Keratinocyte (primary cell): ENCODE results near the gene DYNLT1. TPM values are rescaled to one million over a fixed set of nuclear protein-coding genes. Genes with fewer than 3 reads are reported as not detected.

Experiments used
- DNase-seq: peaks from one replicate; pipeline ENCODE4 v3.0.0-alpha.2; 2011; ENCODE audit warnings: low read depth, missing footprints, low spot score
- FAIRE-seq: peaks from 2 replicates; lab custom pipeline; 2011; peaks lifted over from hg19 to GRCh38; lab: Jason Lieb, UNC
- H2AFZ ChIP-seq: 2 replicates; pipeline ENCODE4 v1.6.0; 2012; ENCODE audit warnings: low read length, control low read depth, inconsistent platforms; ENCODE audit not compliant: control insufficient read depth
- H3K27ac ChIP-seq: 2 replicates; pipeline ENCODE4 v1.5.1; 2011; ENCODE audit warnings: low read length; ENCODE audit not compliant: control insufficient read depth, insufficient read depth
- H3K27me3 ChIP-seq: 3 replicates; pipeline ENCODE4 v1.6.0; 2011; ENCODE audit warnings: low read length; ENCODE audit not compliant: control insufficient read depth, insufficient read depth; ENCODE audit errors: extremely low read depth
- H3K36me3 ChIP-seq, 2 experiments: 2 replicates in 1 of 2; 3 replicates in 1 of 2; pipeline ENCODE4 v1.5.1; 2011; ENCODE audit warnings: low read length in 2 of 2, mild to moderate bottlenecking in 1 of 2; ENCODE audit not compliant: control insufficient read depth in 2 of 2, insufficient read depth in 2 of 2; ENCODE audit errors: extremely low read depth in 1 of 2
- H3K4me1 ChIP-seq: 3 replicates; pipeline ENCODE4 v1.5.1; 2011; ENCODE audit warnings: low read length; ENCODE audit not compliant: control insufficient read depth, insufficient read depth; ENCODE audit errors: extremely low read depth
- H3K4me2 ChIP-seq: 3 replicates; pipeline ENCODE4 v1.6.0; 2011; ENCODE audit warnings: low read depth, low read length; ENCODE audit not compliant: control insufficient read depth, insufficient read depth; ENCODE audit errors: extremely low read depth
- H3K4me3 ChIP-seq, 3 experiments: fragments of 200-600 bp in 1 of 3; sonication (generic) in 1 of 3; 2 replicates in 2 of 3; 3 replicates in 1 of 3; pipeline ENCODE4 v1.5.1; 2011 to 2016; ENCODE audit warnings: low read length in 3 of 3, mild to moderate bottlenecking in 3 of 3, control low read depth in 2 of 3, inconsistent platforms in 1 of 3, low read depth in 1 of 3, mixed read lengths in 1 of 3, mixed run types in 1 of 3, moderate library complexity in 1 of 3; ENCODE audit not compliant: control insufficient read depth in 2 of 3, insufficient read depth in 2 of 3; ENCODE audit errors: extremely low read depth in 1 of 3
- H3K79me2 ChIP-seq: 2 replicates; pipeline ENCODE4 v1.6.0; 2012; ENCODE audit warnings: low read length; ENCODE audit not compliant: control insufficient read depth, insufficient read depth
- H3K9ac ChIP-seq: 3 replicates; pipeline ENCODE4 v1.6.0; 2011; ENCODE audit warnings: low read length; ENCODE audit not compliant: control insufficient read depth, insufficient read depth; ENCODE audit errors: extremely low read depth
- H3K9me1 ChIP-seq: 3 replicates; pipeline ENCODE4 v1.6.0; 2011; ENCODE audit warnings: low read length; ENCODE audit not compliant: control insufficient read depth, insufficient read depth; ENCODE audit errors: extremely low read depth
- H3K9me3 ChIP-seq: 2 replicates; pipeline ENCODE4 v1.5.1; 2012; ENCODE audit warnings: low read depth, low read length; ENCODE audit not compliant: control insufficient read depth
- H4K20me1 ChIP-seq: 3 replicates; pipeline ENCODE4 v1.6.0; 2011; ENCODE audit warnings: low read length; ENCODE audit not compliant: control insufficient read depth, insufficient read depth; ENCODE audit errors: extremely low read depth
- EZH2 ChIP-seq: IDR thresholded peaks from one replicate; pipeline ENCODE4 v1.6.1; 2012; ENCODE audit warnings: inconsistent platforms, mild to moderate bottlenecking, low read length, moderate library complexity
- dilution Hi-C: fragments of 300-500 bp; cut with MboI; formaldehyde crosslinking; loops from one replicate; pipeline ENCODE4 v1.7.0; 2020; ENCODE audit warnings: low sequenced_read_pairs; ENCODE audit not compliant: extremely low pct_ligation_motif_present
- polyA plus RNA-seq, 5 experiments: library from polyadenylated mRNA; depleted of rRNA in 3 of 5; stranded (reverse) in 3 of 5; stranded (forward) in 1 of 5; unstranded in 1 of 5; fragments of >200 nt; gene quantifications; 1 replicate in 1 of 5; 2 replicates in 3 of 5; 3 replicates in 1 of 5; pipeline versions ENCODE4 v1.2.1 to v1.2.3, GENCODE V29; 2011 to 2012; ENCODE audit warnings: missing spikeins in 2 of 5, low read depth in 1 of 5, low replicate concordance in 1 of 5
- TF ChIP-seq, protein P1 (sequence below), 3 experiments: IDR thresholded peaks in 1 of 3; conservative IDR thresholded peaks in 1 of 3; optimal IDR thresholded peaks in 1 of 3; 2 replicates in 2 of 3; 3 replicates in 1 of 3; pipeline versions ENCODE3 to v1.5.1; 2011; ENCODE audit warnings: low read length in 3 of 3, mild to moderate bottlenecking in 3 of 3, moderate library complexity in 2 of 3, control low read depth in 1 of 3, inconsistent platforms in 1 of 3; ENCODE audit not compliant: insufficient read depth in 2 of 3; ENCODE audit errors: extremely low read depth in 1 of 3

Gene DYNLT1
- polyA plus RNA-seq, 1 donor (not counting 4 experiments of a cell fraction or from before 2014, with no cell fraction given) = 354 TPM

DNA sequence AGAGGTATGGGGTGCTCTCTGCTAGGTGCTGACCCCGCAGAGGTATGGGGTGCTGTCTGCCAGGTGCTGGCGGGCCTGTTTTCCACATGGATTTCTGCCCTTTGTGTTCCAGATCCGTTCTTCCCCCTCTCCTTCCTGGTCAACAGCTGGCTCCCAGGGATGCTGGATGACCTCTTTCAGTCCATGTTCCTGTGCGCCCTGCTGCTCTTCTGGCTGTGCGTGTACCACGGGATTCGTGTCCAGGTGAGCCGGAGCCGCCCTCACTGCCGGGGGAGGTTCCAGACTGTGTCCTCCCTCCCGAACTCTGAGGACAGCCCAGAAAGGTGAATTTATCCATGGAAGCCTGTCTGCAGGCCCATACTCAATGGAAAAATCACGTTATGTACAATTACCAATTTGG is 36.3 kb downstream of the DYNLT1 start:
- Histone ChIP-seq H3K4me3 (no peak overlapping the region), H3K4me1 (no peaks in the 10 kb centered on the region), H3K36me3 (peaks cover 37 to 50% of the 10 kb centered on the region in 2 experiments), H3K9ac (no peak overlapping the region), H3K9me1 (no peaks in the 10 kb centered on the region), H3K9me3 (no peaks in the 10 kb centered on the region), H3K27ac (no peak overlapping the region), H3K4me2 (no peak overlapping the region), H3K27me3 (no peaks in the 10 kb centered on the region), H2AFZ (no peak overlapping the region), H3K79me2 (peaks cover 5% of the 10 kb centered on the region), H4K20me1 (no peaks in the 10 kb centered on the region)
- no peak for DNase-seq
- dilution Hi-C loops = no loop called here
- FAIRE-seq = no peak
- TF ChIP-seq, protein P1, sequence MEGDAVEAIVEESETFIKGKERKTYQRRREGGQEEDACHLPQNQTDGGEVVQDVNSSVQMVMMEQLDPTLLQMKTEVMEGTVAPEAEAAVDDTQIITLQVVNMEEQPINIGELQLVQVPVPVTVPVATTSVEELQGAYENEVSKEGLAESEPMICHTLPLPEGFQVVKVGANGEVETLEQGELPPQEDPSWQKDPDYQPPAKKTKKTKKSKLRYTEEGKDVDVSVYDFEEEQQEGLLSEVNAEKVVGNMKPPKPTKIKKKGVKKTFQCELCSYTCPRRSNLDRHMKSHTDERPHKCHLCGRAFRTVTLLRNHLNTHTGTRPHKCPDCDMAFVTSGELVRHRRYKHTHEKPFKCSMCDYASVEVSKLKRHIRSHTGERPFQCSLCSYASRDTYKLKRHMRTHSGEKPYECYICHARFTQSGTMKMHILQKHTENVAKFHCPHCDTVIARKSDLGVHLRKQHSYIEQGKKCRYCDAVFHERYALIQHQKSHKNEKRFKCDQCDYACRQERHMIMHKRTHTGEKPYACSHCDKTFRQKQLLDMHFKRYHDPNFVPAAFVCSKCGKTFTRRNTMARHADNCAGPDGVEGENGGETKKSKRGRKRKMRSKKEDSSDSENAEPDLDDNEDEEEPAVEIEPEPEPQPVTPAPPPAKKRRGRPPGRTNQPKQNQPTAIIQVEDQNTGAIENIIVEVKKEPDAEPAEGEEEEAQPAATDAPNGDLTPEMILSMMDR (optimal IDR thresholded peaks at IDR 0.05 in 1 of 3, IDR thresholded peaks at IDR 0.05 in 1 of 3, conservative IDR thresholded peaks at IDR 0.05 in 1 of 3; ENCODE audit: extremely low read depth in 1 of 3, insufficient read depth in 2 of 3, low read length in 3 of 3) = no peak
- no peak for TF ChIP-seq EZH2

- H3K9ac ChIP-seq = no peak overlapping the region
- no peaks in the 10 kb centered on the region for H3K9me3 ChIP-seq
- TF ChIP-seq, protein P1 (optimal IDR thresholded peaks at IDR 0.05 in 1 of 3, IDR thresholded peaks at IDR 0.05 in 1 of 3, conservative IDR thresholded peaks at IDR 0.05 in 1 of 3; ENCODE audit: extremely low read depth in 1 of 3, insufficient read depth in 2 of 3, low read length in 3 of 3) = no peak
- no peak for TF ChIP-seq EZH2
- no peak overlapping the region for H3K4me3 ChIP-seq
- DNase-seq (no peak), FAIRE-seq (no peak)
- peaks cover 40 to 50% of the 10 kb centered on the region in 2 experiments for H3K36me3 ChIP-seq
- H3K4me2 ChIP-seq = no peak overlapping the region
- H4K20me1 ChIP-seq = no peaks in the 10 kb centered on the region
- H3K27me3 ChIP-seq = no peaks in the 10 kb centered on the region
- no peak overlapping the region for H2AFZ ChIP-seq
- H3K9me1 ChIP-seq = no peaks in the 10 kb centered on the region
- H3K79me2 ChIP-seq = peaks cover 7% of the 10 kb centered on the region
- H3K4me1 ChIP-seq = no peaks in the 10 kb centered on the region
- dilution Hi-C loops = no loop called here
- H3K27ac ChIP-seq = no peak overlapping the region
Measured at GRCh38 chr6:158607411-158608170, 37.0 kb downstream of the DYNLT1 start.
